BJ (cell line): ENCODE data around the gene RALY. TPM values are rescaled to one million over a fixed set of nuclear protein-coding genes. Genes with fewer than 3 reads are reported as not detected.

Experiments used
- CTCF ChIA-PET: fragments of 350-600 bp; formaldehyde crosslinking; extraction: SDS; loops from one replicate; lab custom pipeline; 2021; ENCODE audit warnings: antibody characterized with exemption, inconsistent platforms; lab: Yijun Ruan, JAX
- POLR2A ChIA-PET: fragments of 300-600 bp; sonication (Branson Sonifier 250); formaldehyde crosslinking; extraction: SDS; loops from one replicate; lab custom pipeline; 2021; ENCODE audit warnings: antibody characterized with exemption; lab: Charles Lee
- DNase-seq: peaks from one replicate; pipeline ENCODE4 v3.0.0-alpha.2; 2011; ENCODE audit warnings: low read depth
- H3K27me3 ChIP-seq: 2 replicates; pipeline ENCODE4 v1.6.0; 2011; ENCODE audit warnings: low read length; ENCODE audit not compliant: control insufficient read depth, insufficient read depth
- H3K36me3 ChIP-seq: 2 replicates; pipeline ENCODE4 v1.5.1; 2011; ENCODE audit warnings: low read length; ENCODE audit not compliant: control insufficient read depth, insufficient read depth
- H3K4me3 ChIP-seq: 2 replicates; pipeline ENCODE4 v1.5.1; 2011; ENCODE audit warnings: low read depth, mild to moderate bottlenecking, control low read depth, low read length
- CTCF ChIP-seq: IDR thresholded peaks from 2 replicates; pipeline ENCODE4 v1.5.1; 2011; ENCODE audit warnings: low read depth, mild to moderate bottlenecking, control low read depth, inconsistent platforms, low read length, moderate library complexity; ENCODE audit not compliant: insufficient read depth
- polyA plus RNA-seq: library from polyadenylated mRNA; depleted of rRNA; stranded (reverse); fragments of >200 nt; gene quantifications from 2 replicates; pipeline ENCODE4 v1.2.3, GENCODE V29; 2011

Gene RALY
- polyA plus RNA-seq, 1 experiment, result 144 TPM

- TF ChIP-seq CTCF, result no peak
- ChIA-PET POLR2A (no interaction called here), CTCF (interaction anchor here (1.7 kb wide), 1 partner anchor 9 kb away, joined by 3 read pairs; no protein-coding TSS in a partner anchor)
- no peaks in the 10 kb centered on the region for H3K27me3 ChIP-seq
- H3K4me3 ChIP-seq, result no peak overlapping the region
- peaks cover 1% of the 10 kb centered on the region; the same call in 1 of the 2 replicates for H3K36me3 ChIP-seq
- no peak for DNase-seq
These were observed 14.8 kb downstream of the RALY start for GRCh38 chr20:34008477-34008876.

- Histone ChIP-seq H3K27me3 (no peaks in the 10 kb centered on the region), H3K36me3 (peaks cover 1% of the 10 kb centered on the region; the same call in 1 of the 2 replicates), H3K4me3 (no peak overlapping the region)
- CTCF ChIA-PET, result interaction anchor here (0.6 to 1.9 kb wide), 6 partner anchors 9 to 685 kb away, joined by 3 to 6 read pairs (median 4); no protein-coding TSS in a partner anchor
- TF ChIP-seq CTCF, result no peak
- POLR2A ChIA-PET, result interaction anchor here (0.6 kb wide), 1 partner anchor 219 kb away, joined by 3 read pairs; no protein-coding TSS in a partner anchor
- no peak for DNase-seq
These were observed 16.8 kb downstream of the RALY start for GRCh38 chr20:34010405-34010931.

GRCh38 chr20:34011275-34011674 is 17.6 kb downstream of the RALY start:
- POLR2A ChIA-PET, result no interaction called here
- no peak for TF ChIP-seq CTCF

GRCh38 chr20:34012330-34012729 is 18.6 kb downstream of the RALY start:
- Histone ChIP-seq H3K4me3 (no peak overlapping the region), H3K27me3 (no peaks in the 10 kb centered on the region), H3K36me3 (peaks cover 1% of the 10 kb centered on the region; the same call in 1 of the 2 replicates)
- CTCF ChIA-PET, result interaction anchor here (1.4 to 1.6 kb wide), 2 partner anchors 14 to 149 kb away, joined by 5 to 6 read pairs; no protein-coding TSS in a partner anchor
- TF ChIP-seq CTCF, result no peak
- no peak for DNase-seq
- POLR2A ChIA-PET, result no interaction called here

More at GRCh38 chr20:34011275-34011674, 17.6 kb downstream of the RALY start:
- no peaks in the 10 kb centered on the region for H3K27me3 ChIP-seq
- DNase-seq, result no peak
- H3K4me3 ChIP-seq, result no peak overlapping the region
- peaks cover 1% of the 10 kb centered on the region; the same call in 1 of the 2 replicates for H3K36me3 ChIP-seq
- CTCF ChIA-PET, result interaction anchor here (1.0 to 1.6 kb wide), 5 partner anchors 10 to 148 kb away, joined by 3 to 6 read pairs (median 5); no protein-coding TSS in a partner anchor

- CTCF ChIA-PET, result interaction anchor here (1.6 kb wide), 1 partner anchor 149 kb away, joined by 5 read pairs; no protein-coding TSS in a partner anchor
- no peak for DNase-seq
- POLR2A ChIA-PET, result no interaction called here
- Histone ChIP-seq H3K27me3 (no peaks in the 10 kb centered on the region), H3K36me3 (peaks cover 1% of the 10 kb centered on the region; the same call in 1 of the 2 replicates), H3K4me3 (no peak overlapping the region)
- no peak for TF ChIP-seq CTCF
These were observed 19.0 kb downstream of the RALY start for GRCh38 chr20:34012735-34013134.
